Uterus (tissue), 4 donors: ENCODE results near the gene CLIP2. TPM values are rescaled to one million over a fixed set of nuclear protein-coding genes. Genes with fewer than 3 reads are reported as not detected.

ENCODE experiments used
- DNase-seq, 2 donors: peaks; one replicate each; pipeline ENCODE4 v3.0.0-alpha.2; 2019 to 2020
- H3K27ac ChIP-seq, 2 donors: fragments of 200-600 bp; sonication (generic); 1 replicate in 1 of 2; 2 replicates in 1 of 2; pipeline ENCODE4 v1.5.1; 2016 to 2018
- H3K27me3 ChIP-seq, 2 donors: fragments of 200-600 bp; sonication (generic); one replicate each; pipeline ENCODE4 v1.5.1; 2018 to 2019; ENCODE audit warnings: control low read depth in 1 of 2
- H3K36me3 ChIP-seq, 2 donors: fragments of 200-600 bp; sonication (generic); one replicate each; pipeline ENCODE4 v1.5.1; 2019; ENCODE audit warnings: control low read depth in 1 of 2
- H3K4me1 ChIP-seq, 2 donors: fragments of 200-600 bp; sonication (generic); one replicate each; pipeline ENCODE4 v1.5.1; 2018 to 2019; ENCODE audit warnings: control low read depth in 1 of 2
- H3K4me3 ChIP-seq, 2 donors: fragments of 200-600 bp; sonication (generic); 1 replicate in 1 of 2; 2 replicates in 1 of 2; pipeline ENCODE4 v1.5.1; 2018 to 2019; ENCODE audit warnings: mild to moderate bottlenecking in 1 of 2
- H3K9me3 ChIP-seq, 2 donors: fragments of 200-600 bp; sonication (generic); one replicate each; pipeline ENCODE4 v1.5.1; 2019; ENCODE audit warnings: control low read depth in 1 of 2
- POLR2A ChIP-seq, 2 donors: fragments of 450-650 bp; IDR thresholded peaks; one replicate each; pipeline ENCODE4 v1.6.1; 2016; ENCODE audit warnings: antibody characterized with exemption in 2 of 2, mild to moderate bottlenecking in 1 of 2, moderate library complexity in 1 of 2
- intact Hi-C: fragments of 100-400 bp; cut with DNase I; formaldehyde crosslinking; loops from one replicate; pipeline ENCODE4 v1.15.1; 2023; ENCODE audit warnings: low total_unique reads
- total RNA-seq, 4 donors: library from RNA; depleted of rRNA in 3 of 4; stranded (reverse); fragments of >200 nt in 3 of 4; gene quantifications; one replicate each; pipeline versions ENCODE4 v1.1.0 to v1.2.4, GENCODE V29; 2014 to 2023
- TF ChIP-seq, protein P1 (sequence below), 4 experiments: fragments of 200-600 bp in 2 of 4; fragments of 450-650 bp in 2 of 4; sonication (generic) in 2 of 4; IDR thresholded peaks; one replicate each; pipeline ENCODE4 v1.5.1; 2016 to 2019; ENCODE audit warnings: antibody characterized with exemption in 4 of 4, mild to moderate bottlenecking in 2 of 4, moderate library complexity in 1 of 4
- donor health status: DM: yes; HTN: yes; CAD: no.

Gene CLIP2
- total RNA-seq, 4 donors from 2014 or later: 20.3 to 41.8 (median 28.4) TPM

DNA sequence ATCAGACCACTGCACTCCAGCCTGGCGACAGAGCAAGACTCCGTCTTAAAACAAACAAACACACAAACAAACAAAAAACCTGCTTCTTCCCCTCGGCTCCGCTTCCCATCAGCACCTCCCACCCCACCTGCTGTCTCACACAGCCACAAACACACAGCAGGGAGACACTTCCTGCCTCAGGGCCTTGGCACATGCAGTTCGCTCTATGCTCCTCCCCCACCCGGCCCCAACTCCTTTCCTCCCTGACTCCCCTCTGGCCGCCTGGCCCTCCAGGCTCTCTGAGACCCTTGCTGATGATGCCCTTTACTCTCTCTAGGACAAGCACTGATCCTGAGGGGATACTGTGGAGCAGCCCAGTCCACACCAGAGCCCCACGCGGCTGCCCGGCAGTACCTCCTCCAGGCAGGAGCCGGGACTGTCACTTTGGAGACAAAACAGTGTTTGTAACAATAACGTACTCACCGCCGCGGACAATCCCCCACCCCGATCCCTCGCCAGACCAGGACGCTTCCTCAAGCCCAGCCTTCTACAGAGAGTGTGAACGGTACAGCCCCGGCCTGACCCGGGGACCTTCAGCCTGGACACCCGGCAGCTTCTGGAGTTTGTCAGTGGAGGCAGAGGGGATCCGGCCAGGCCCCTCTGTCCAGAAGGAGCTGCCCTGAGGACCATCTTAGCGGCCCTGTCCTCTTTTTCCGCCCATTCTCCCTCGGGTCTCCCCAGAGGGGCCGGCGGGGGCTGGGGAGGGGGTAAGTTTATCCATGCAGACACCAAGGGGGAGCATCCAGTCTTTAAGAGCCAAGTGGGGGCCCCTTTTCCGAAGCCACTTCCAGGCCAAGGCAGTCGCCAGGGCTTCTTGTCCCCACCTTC is 114.5 kb downstream of the CLIP2 start:
- H3K36me3 ChIP-seq: no peaks in the 10 kb centered on the region
- intact Hi-C loops: no loop called here
- no peaks in the 10 kb centered on the region for H3K4me1 ChIP-seq
- no peaks in the 10 kb centered on the region for H3K9me3 ChIP-seq
- no peak for DNase-seq
- no peak overlapping the region for H3K4me3 ChIP-seq
- H3K27me3 ChIP-seq: no peaks in the 10 kb centered on the region
- TF ChIP-seq, protein P1, sequence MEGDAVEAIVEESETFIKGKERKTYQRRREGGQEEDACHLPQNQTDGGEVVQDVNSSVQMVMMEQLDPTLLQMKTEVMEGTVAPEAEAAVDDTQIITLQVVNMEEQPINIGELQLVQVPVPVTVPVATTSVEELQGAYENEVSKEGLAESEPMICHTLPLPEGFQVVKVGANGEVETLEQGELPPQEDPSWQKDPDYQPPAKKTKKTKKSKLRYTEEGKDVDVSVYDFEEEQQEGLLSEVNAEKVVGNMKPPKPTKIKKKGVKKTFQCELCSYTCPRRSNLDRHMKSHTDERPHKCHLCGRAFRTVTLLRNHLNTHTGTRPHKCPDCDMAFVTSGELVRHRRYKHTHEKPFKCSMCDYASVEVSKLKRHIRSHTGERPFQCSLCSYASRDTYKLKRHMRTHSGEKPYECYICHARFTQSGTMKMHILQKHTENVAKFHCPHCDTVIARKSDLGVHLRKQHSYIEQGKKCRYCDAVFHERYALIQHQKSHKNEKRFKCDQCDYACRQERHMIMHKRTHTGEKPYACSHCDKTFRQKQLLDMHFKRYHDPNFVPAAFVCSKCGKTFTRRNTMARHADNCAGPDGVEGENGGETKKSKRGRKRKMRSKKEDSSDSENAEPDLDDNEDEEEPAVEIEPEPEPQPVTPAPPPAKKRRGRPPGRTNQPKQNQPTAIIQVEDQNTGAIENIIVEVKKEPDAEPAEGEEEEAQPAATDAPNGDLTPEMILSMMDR (IDR thresholded peaks at IDR 0.05): no peak
- no peak for TF ChIP-seq POLR2A (IDR thresholded peaks at IDR 0.05)
- no peak overlapping the region for H3K27ac ChIP-seq

DNA sequence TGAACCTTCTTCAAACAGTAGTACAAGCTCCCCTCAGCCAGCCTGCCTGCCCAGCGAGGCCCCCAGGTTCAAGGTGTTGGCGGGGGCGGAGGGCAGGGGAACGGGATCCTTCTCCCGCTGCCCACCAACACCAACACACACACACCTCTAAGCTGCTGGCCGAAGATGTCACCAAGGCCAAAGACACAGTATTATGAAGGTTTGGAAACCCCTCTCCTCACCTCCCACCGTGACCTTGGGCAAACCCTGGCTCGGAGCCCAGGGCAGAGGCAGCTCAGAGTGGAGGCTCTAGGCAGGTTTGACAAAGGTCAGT is 115.1 kb downstream of the CLIP2 start:
- H3K9me3 ChIP-seq: no peaks in the 10 kb centered on the region
- no peaks in the 10 kb centered on the region for H3K36me3 ChIP-seq
- TF ChIP-seq, protein P1 (IDR thresholded peaks at IDR 0.05): no peak
- no peak for TF ChIP-seq POLR2A (IDR thresholded peaks at IDR 0.05)
- H3K27ac ChIP-seq: no peak overlapping the region
- no peaks in the 10 kb centered on the region for H3K4me1 ChIP-seq
- H3K4me3 ChIP-seq: no peak overlapping the region
- H3K27me3 ChIP-seq: no peaks in the 10 kb centered on the region
- DNase-seq: no peak
- intact Hi-C loops: no loop called here

DNA sequence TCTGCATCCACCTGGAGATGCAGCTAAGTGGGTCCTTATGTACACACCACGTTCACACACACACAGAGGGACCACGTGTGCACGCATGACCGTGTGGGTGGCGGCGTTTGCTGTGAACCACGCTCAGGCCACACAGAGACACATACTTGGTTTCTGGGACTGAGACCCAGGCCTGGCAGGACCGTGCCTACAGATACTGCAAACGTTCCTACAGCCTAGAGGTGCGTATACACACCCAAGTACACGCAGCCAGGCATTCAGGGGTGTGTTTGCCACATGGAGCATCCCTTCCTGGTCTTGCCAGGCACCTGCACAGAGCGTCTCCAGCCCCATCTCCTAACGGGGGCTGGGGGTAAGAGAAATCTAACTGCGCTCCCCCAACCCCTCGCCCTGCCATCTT is 115.5 kb downstream of the CLIP2 start:
- Histone ChIP-seq H3K4me1 (no peaks in the 10 kb centered on the region), H3K4me3 (no peak overlapping the region), H3K9me3 (no peaks in the 10 kb centered on the region), H3K27me3 (no peaks in the 10 kb centered on the region), H3K27ac (no peak overlapping the region), H3K36me3 (no peaks in the 10 kb centered on the region)
- DNase-seq: no peak
- intact Hi-C loops: no loop called here
- TF ChIP-seq, protein P1 (IDR thresholded peaks at IDR 0.05): no peak
- no peak for TF ChIP-seq POLR2A (IDR thresholded peaks at IDR 0.05)

DNA sequence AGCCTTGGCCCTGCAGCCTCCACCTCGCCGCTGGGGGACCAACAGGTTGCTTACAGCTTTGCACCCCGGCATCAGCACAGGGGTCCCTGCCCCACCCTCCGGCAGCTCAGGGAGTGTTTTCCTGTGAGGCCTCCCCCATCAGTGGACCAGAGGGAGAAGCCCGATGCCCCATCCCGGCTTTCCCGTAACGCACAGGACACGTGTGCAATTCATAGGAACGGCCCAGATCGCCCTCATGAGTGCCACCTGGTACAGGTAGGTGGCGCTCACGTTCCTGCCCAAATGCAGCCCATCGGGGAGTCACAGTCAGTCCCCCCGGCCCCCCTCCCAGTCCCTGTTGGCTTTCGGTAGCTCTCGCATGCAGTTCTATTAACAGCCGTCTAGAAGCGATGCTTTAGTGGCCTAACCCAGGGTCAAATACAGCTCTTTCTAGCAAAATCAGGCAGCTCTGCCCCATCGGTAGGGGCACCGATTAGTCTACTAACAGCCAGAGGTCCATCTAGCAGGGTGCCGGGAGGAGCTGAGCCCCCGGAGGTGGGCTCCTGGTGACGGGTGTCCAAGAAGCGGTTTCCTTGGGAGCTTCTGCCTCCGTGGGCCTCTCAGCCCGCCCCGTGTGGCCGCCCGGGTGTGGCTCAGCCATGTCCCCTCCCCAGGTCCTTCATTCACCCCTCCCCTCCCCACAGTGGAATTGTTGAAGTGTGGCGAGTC is 116.1 kb downstream of the CLIP2 start:
- H3K27ac ChIP-seq: no peak overlapping the region
- intact Hi-C loops: no loop called here
- no peaks in the 10 kb centered on the region for H3K9me3 ChIP-seq
- H3K27me3 ChIP-seq: no peaks in the 10 kb centered on the region
- DNase-seq: no peak
- no peaks in the 10 kb centered on the region for H3K36me3 ChIP-seq
- H3K4me3 ChIP-seq: no peak overlapping the region
- TF ChIP-seq POLR2A (IDR thresholded peaks at IDR 0.05): no peak
- TF ChIP-seq, protein P1 (IDR thresholded peaks at IDR 0.05): no peak
- H3K4me1 ChIP-seq: no peaks in the 10 kb centered on the region

DNA sequence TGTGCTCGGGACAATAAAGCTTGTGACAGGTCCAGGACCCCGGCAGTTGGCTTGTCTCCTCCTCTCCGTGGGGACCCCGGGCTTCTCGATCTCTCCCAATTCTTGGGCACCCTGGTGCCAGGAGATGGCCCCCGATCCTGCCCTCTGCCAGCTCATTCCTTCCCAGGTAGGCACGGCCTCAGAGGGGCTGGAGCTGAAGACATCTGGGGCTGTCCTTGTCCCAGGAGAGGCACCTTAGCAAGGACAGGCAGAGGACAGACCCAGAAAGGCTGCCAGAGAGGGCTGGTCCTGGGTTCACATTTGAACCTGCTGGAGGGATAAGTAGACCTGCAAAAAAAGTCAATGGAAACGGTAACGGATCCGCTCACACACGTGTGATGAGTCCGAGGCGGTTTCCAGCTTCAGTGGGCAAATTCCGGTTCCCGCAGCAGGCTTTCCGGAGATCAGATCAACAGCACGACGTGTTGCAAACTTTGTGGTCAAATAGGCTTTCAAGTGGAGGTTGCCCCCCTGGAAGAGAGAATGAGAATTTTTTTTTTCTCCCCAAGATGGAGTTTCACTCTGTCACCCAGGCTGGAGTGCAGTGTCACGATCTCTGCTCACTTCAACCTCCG is 116.8 kb downstream of the CLIP2 start:
- DNase-seq: no peak
- Histone ChIP-seq H3K27me3 (no peaks in the 10 kb centered on the region), H3K36me3 (no peaks in the 10 kb centered on the region), H3K4me3 (no peak overlapping the region), H3K27ac (no peak overlapping the region), H3K9me3 (no peaks in the 10 kb centered on the region), H3K4me1 (no peaks in the 10 kb centered on the region)
- TF ChIP-seq, protein P1 (IDR thresholded peaks at IDR 0.05): no peak
- no peak for TF ChIP-seq POLR2A (IDR thresholded peaks at IDR 0.05)
- intact Hi-C loops: no loop called here
